Smooth muscle cell (in vitro differentiated cells): ENCODE measurements around the gene CTNNA2. TPM values are rescaled to one million over a fixed set of nuclear protein-coding genes. Genes with fewer than 3 reads are reported as not detected.

Experiments
- DNase-seq: peaks from one replicate; lab custom pipeline; 2025; ENCODE audit not compliant: unreplicated experiment; lab: John Stamatoyannopoulos, UW
- H2AFZ ChIP-seq: fragments of 200-600 bp; sonication (generic); 2 replicates; pipeline ENCODE4 v1.6.0; 2016; ENCODE audit warnings: antibody characterized with exemption, low read depth, mild to moderate bottlenecking
- H3F3A ChIP-seq: fragments of 200-600 bp; sonication (generic); 2 replicates; pipeline ENCODE4 v1.6.0; 2017; ENCODE audit warnings: antibody characterized with exemption, low read depth
- H3K27ac ChIP-seq: fragments of 200-600 bp; sonication (generic); 2 replicates; pipeline ENCODE4 v1.5.1; 2016; ENCODE audit warnings: low read depth, mild to moderate bottlenecking
- H3K27me3 ChIP-seq: fragments of 200-600 bp; sonication (generic); 2 replicates; pipeline ENCODE4 v1.6.1; 2016; ENCODE audit warnings: low read depth, mild to moderate bottlenecking
- H3K36me3 ChIP-seq: fragments of 200-600 bp; sonication (generic); 2 replicates; pipeline ENCODE4 v1.5.1; 2016; ENCODE audit warnings: low read depth
- H3K4me1 ChIP-seq: fragments of 200-600 bp; sonication (generic); 2 replicates; pipeline ENCODE4 v1.5.1; 2016; ENCODE audit warnings: low read depth
- H3K4me2 ChIP-seq: fragments of 200-600 bp; sonication (generic); 2 replicates; pipeline ENCODE4 v1.6.0; 2016; ENCODE audit warnings: mild to moderate bottlenecking
- H3K4me3 ChIP-seq: fragments of 200-600 bp; sonication (generic); 2 replicates; pipeline ENCODE4 v1.5.1; 2016; ENCODE audit warnings: mild to moderate bottlenecking
- H3K79me2 ChIP-seq: fragments of 200-600 bp; sonication (generic); 2 replicates; pipeline ENCODE4 v1.6.0; 2016; ENCODE audit warnings: low read depth, mild to moderate bottlenecking
- H3K9ac ChIP-seq: fragments of 200-600 bp; sonication (generic); 2 replicates; pipeline ENCODE4 v1.6.0; 2016; ENCODE audit warnings: low read depth
- H3K9me3 ChIP-seq: fragments of 200-600 bp; sonication (generic); replicated peaks from 2 replicates; pipeline ENCODE4 v1.5.1; 2016; ENCODE audit warnings: low read depth
- H4K20me1 ChIP-seq: fragments of 200-600 bp; sonication (generic); 2 replicates; pipeline ENCODE4 v1.6.0; 2016; ENCODE audit warnings: low read depth
- WGBS: methylation state at CpG from one replicate; pipeline ENCODE4 v1.1.7; 2016; ENCODE audit warnings: low lambda C conversion rate; 5-methylcytosine and 5-hydroxymethylcytosine counted together
- polyA plus RNA-seq: library from polyadenylated mRNA; unstranded; fragments of >200 nt; fragmentation: Nextera tagmentation; extraction: Ambion mirVana; gene quantifications from 2 replicates; pipeline ENCODE4 v1.2.1, GENCODE V29; 2016
- total RNA-seq: library from RNA; depleted of rRNA; stranded (reverse); fragments of >200 nt; gene quantifications from 2 replicates; pipeline ENCODE4 v1.2.3, GENCODE V29; 2014
- TF ChIP-seq, protein P1 (sequence below): fragments of 200-600 bp; sonication (generic); IDR thresholded peaks from 2 replicates; pipeline ENCODE4 v1.5.1; 2017; ENCODE audit warnings: borderline replicate concordance, mild to moderate bottlenecking, antibody characterized with exemption; ENCODE audit not compliant: insufficient read depth, poor library complexity, severe bottlenecking

Gene CTNNA2
- total and polyA plus RNA-seq, 2 experiments from 2014 or later, result not detected

DNA sequence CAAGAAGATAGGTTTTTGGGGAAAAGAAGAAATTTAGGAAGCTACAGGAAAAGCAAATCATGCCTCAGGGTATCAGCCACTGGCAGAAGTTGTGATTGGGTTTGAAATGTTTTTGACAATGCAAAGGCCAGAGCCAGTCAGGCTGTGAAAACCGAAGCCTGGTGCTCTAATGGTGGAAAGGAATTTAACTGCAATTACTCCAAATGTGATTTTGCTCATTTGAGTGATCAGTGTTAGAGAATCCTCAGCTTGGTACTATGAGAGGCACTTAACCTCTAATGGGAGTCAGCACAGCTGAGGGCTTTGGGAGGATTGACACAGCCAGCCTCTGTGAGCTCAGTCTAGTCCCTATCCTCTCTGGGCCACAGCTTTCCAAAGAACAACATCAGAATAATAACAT is 615.2 kb downstream of the CTNNA2 start:
- 39% methylated on average over 1 of the region's 1 CpG for WGBS
- no peaks in the 10 kb centered on the region for H3K79me2 ChIP-seq

DNA sequence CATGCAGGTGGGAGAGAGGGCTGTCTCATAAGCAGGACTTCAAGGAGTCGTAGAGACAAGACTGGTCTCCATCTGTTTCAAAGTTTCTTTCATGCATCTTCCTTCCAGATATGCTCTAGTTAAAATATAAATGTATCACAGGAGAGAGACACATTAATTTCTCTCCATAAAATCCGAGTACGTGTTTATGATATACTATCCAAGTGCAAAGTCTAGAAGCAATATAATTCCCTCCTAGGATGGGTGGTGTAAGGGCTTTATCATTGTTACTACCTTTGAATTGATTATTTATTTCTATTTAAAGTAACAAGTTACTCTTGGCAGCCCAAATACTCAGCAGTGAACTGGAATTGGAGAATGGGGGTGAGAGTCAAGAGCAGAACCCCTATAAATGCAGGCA is 619.4 kb downstream of the CTNNA2 start:
- Histone ChIP-seq H3K9ac (no peak overlapping the region), H3K9me3 (no peaks in the 10 kb centered on the region), H3K79me2 (no peaks in the 10 kb centered on the region), H3K36me3 (no peaks in the 10 kb centered on the region), H3K4me1 (peaks cover 14% of the 10 kb centered on the region), H2AFZ (no peak overlapping the region), H3F3A (peaks cover 21% of the 10 kb centered on the region), H3K27ac (no peak overlapping the region), H3K27me3 (no peaks in the 10 kb centered on the region), H4K20me1 (no peaks in the 10 kb centered on the region), H3K4me3 (no peak overlapping the region), H3K4me2 (no peak overlapping the region)
- DNase-seq, result no peak
- TF ChIP-seq, protein P1, sequence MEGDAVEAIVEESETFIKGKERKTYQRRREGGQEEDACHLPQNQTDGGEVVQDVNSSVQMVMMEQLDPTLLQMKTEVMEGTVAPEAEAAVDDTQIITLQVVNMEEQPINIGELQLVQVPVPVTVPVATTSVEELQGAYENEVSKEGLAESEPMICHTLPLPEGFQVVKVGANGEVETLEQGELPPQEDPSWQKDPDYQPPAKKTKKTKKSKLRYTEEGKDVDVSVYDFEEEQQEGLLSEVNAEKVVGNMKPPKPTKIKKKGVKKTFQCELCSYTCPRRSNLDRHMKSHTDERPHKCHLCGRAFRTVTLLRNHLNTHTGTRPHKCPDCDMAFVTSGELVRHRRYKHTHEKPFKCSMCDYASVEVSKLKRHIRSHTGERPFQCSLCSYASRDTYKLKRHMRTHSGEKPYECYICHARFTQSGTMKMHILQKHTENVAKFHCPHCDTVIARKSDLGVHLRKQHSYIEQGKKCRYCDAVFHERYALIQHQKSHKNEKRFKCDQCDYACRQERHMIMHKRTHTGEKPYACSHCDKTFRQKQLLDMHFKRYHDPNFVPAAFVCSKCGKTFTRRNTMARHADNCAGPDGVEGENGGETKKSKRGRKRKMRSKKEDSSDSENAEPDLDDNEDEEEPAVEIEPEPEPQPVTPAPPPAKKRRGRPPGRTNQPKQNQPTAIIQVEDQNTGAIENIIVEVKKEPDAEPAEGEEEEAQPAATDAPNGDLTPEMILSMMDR, result no peak
- 93% methylated on average over 3 of the region's 3 CpGs for WGBS

More for the DNA sequence above, 615.2 kb downstream of the CTNNA2 start:
- peaks cover under 1% of the 10 kb centered on the region for H3F3A ChIP-seq
- DNase-seq, result no peak
- peaks cover 11% of the 10 kb centered on the region for H3K4me1 ChIP-seq
- H3K9ac ChIP-seq, result no peak overlapping the region
- no peaks in the 10 kb centered on the region for H3K27me3 ChIP-seq
- H3K9me3 ChIP-seq, result no peaks in the 10 kb centered on the region
- no peaks in the 10 kb centered on the region for H3K36me3 ChIP-seq
- H2AFZ ChIP-seq, result no peak overlapping the region
- TF ChIP-seq, protein P1, result no peak
- no peak overlapping the region for H3K4me3 ChIP-seq
- no peak overlapping the region for H3K4me2 ChIP-seq
- H3K27ac ChIP-seq, result no peak overlapping the region
- H4K20me1 ChIP-seq, result no peaks in the 10 kb centered on the region

DNA sequence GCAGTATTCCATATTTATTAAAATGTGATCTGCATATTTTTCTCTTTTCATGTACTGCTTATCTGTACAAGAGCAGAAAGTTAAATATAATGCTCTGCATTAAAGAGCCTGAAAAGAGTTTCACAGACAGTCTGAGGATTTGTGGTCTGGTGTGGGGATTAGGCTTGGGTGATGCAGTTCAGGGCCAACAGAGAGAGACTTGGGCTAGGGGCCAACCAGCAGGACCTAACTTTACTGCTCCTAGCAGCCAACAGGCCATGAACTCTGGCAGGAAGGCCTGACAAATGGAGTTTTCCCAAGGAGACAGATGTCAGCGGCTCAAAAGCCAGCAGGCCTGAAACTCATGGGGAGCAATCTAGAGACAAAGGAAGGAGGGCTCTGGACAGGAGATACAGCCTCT is 622.1 kb downstream of the CTNNA2 start:
- no peaks in the 10 kb centered on the region for H4K20me1 ChIP-seq
- TF ChIP-seq, protein P1, result no peak
- no peak overlapping the region for H2AFZ ChIP-seq
- no peaks in the 10 kb centered on the region for H3K79me2 ChIP-seq
- H3K9me3 ChIP-seq, result no peaks in the 10 kb centered on the region
- H3K4me2 ChIP-seq, result peak overlapping the region; percentile 15
- H3F3A ChIP-seq, result peaks cover 27% of the 10 kb centered on the region
- no peak for DNase-seq
- H3K36me3 ChIP-seq, result no peaks in the 10 kb centered on the region
- no peak overlapping the region for H3K4me3 ChIP-seq
- WGBS, result 38% methylated on average over 1 of the region's 1 CpG
- H3K27me3 ChIP-seq, result no peaks in the 10 kb centered on the region
- H3K27ac ChIP-seq, result peak overlapping the region; percentile 94
- peaks cover 6% of the 10 kb centered on the region for H3K4me1 ChIP-seq
- H3K9ac ChIP-seq, result peak overlapping the region; percentile 51

DNA sequence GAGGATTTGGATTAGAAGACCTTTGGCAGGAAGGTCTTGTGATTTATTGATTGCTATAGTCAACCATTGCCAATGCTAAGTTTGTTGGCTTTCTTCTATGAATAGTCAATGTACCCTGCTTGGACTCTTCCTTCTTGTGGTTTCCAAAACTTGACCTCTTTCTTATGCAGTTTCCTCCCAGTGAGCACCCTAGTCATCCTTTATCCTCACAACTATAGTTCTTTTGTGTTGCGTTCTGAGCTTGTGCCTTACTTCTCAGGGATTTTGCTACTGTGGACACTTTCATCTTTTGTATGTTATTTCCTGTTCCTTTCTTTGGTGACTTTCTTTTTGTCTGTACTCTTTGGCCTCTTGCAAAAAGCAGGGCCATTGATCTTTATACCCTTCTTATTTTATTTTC is 623.5 kb downstream of the CTNNA2 start:
- H3K4me3 ChIP-seq, result no peak overlapping the region
- H3K4me2 ChIP-seq, result peak overlapping the region; percentile 15
- H3K36me3 ChIP-seq, result no peaks in the 10 kb centered on the region
- no peak for DNase-seq
- H3K4me1 ChIP-seq, result peaks cover 6% of the 10 kb centered on the region
- no peaks in the 10 kb centered on the region for H3K27me3 ChIP-seq
- H3K79me2 ChIP-seq, result no peaks in the 10 kb centered on the region
- peak overlapping the region; percentile 94 for H3K27ac ChIP-seq
- 96% methylated on average over 1 of the region's 1 CpG for WGBS
- no peaks in the 10 kb centered on the region for H3K9me3 ChIP-seq
- H3F3A ChIP-seq, result peaks cover 33% of the 10 kb centered on the region
- H4K20me1 ChIP-seq, result no peaks in the 10 kb centered on the region
- H2AFZ ChIP-seq, result no peak overlapping the region
- TF ChIP-seq, protein P1, result no peak
- no peak overlapping the region for H3K9ac ChIP-seq
